ENCODE data around the gene PIK3CD.

- TF ChIP-seq CTCF (conservative IDR thresholded peaks at IDR 0.05 in 1 of 2, IDR thresholded peaks at IDR 0.05 in 1 of 2; ENCODE audit: extremely low read depth in 1 of 2, insufficient read depth in 1 of 2, low read depth in 1 of 2, low read length in 2 of 2) (no peak), EZH2 (IDR thresholded peaks at IDR 0.05; ENCODE audit: borderline replicate concordance, low read length) (no peak)
Measured at GRCh38 chr1:9732123-9732971, 80.8 kb downstream of the PIK3CD start.
